GM08714 (cell line): ENCODE measurements around the gene GRHL1.

Source experiments
- H3K4me3 ChIP-seq: fragments of 200-500 bp; sonication (Bioruptor generic); 2 replicates; pipeline ENCODE4 v1.5.1; 2014; ENCODE audit warnings: mild to moderate bottlenecking, low read length, inconsistent platforms
- ZNF274 ChIP-seq: IDR thresholded peaks from 2 replicates; pipeline ENCODE4 v1.6.1; 2012; ENCODE audit warnings: mild to moderate bottlenecking, low read depth, low read length

Gene GRHL1

GRCh38 chr2:9985531-9986328 is 34.2 kb downstream of the GRHL1 start:
- H3K4me3 ChIP-seq = no peak overlapping the region
- TF ChIP-seq ZNF274 = no peak

- no peak for TF ChIP-seq ZNF274
These were observed 36.8 kb downstream of the GRHL1 start for GRCh38 chr2:9988320-9988719.

GRCh38 chr2:9990736-9991135 is 39.2 kb downstream of the GRHL1 start:
- no peak for TF ChIP-seq ZNF274
- no peak overlapping the region for H3K4me3 ChIP-seq

More at GRCh38 chr2:9988320-9988719, 36.8 kb downstream of the GRHL1 start:
- no peak overlapping the region for H3K4me3 ChIP-seq

GRCh38 chr2:9991221-9991620 is 39.7 kb downstream of the GRHL1 start:
- no peak overlapping the region for H3K4me3 ChIP-seq
- no peak for TF ChIP-seq ZNF274

- H3K4me3 ChIP-seq = no peak overlapping the region
- TF ChIP-seq ZNF274 = no peak
These were observed 40.4 kb downstream of the GRHL1 start for GRCh38 chr2:9991829-9992273.

GRCh38 chr2:9992427-9993187 is 41.1 kb downstream of the GRHL1 start:
- no peak for TF ChIP-seq ZNF274
- H3K4me3 ChIP-seq = no peak overlapping the region

- no peak for TF ChIP-seq ZNF274
- no peak overlapping the region for H3K4me3 ChIP-seq
These were observed 42.1 kb downstream of the GRHL1 start for GRCh38 chr2:9993488-9994165.

GRCh38 chr2:9994462-9994861 is 43.0 kb downstream of the GRHL1 start:
- H3K4me3 ChIP-seq = no peak overlapping the region
- TF ChIP-seq ZNF274 = no peak

- no peak overlapping the region for H3K4me3 ChIP-seq
- no peak for TF ChIP-seq ZNF274
These were observed 43.6 kb downstream of the GRHL1 start for GRCh38 chr2:9995059-9995458.

GRCh38 chr2:9996321-9996720 is 44.8 kb downstream of the GRHL1 start:
- TF ChIP-seq ZNF274 = no peak
- H3K4me3 ChIP-seq = no peak overlapping the region

- TF ChIP-seq ZNF274 = no peak
- no peak overlapping the region for H3K4me3 ChIP-seq
These were observed 46.4 kb downstream of the GRHL1 start for GRCh38 chr2:9997936-9998335.

- no peak overlapping the region for H3K4me3 ChIP-seq
- TF ChIP-seq ZNF274 = no peak
These were observed 47.6 kb downstream of the GRHL1 start for GRCh38 chr2:9998916-9999654.

- no peak overlapping the region for H3K4me3 ChIP-seq
- TF ChIP-seq ZNF274 = no peak
These were observed 48.2 kb downstream of the GRHL1 start for GRCh38 chr2:9999693-10000092.

GRCh38 chr2:10000541-10000940 is 49.0 kb downstream of the GRHL1 start:
- no peak for TF ChIP-seq ZNF274
- H3K4me3 ChIP-seq = no peak overlapping the region
